GM21360 (cell line): Measurements from ENCODE around the gene KCNMB2.
A peak's percentile ranks its signal among the peaks of the same experiment; 100 is the strongest.
"Not testable (repeated sequence)": the region's sequence is repeated elsewhere in the genome, so short reads cannot be mapped to it uniquely, and the experiment has no call there.

Source experiments
- ATAC-seq: cut with Tn5 transposase; IDR thresholded peaks from one replicate; pipeline ENCODE4 v1.9.1; 2021; ENCODE audit warnings: mild to moderate bottlenecking, moderate library complexity; ENCODE audit not compliant: unreplicated experiment

The KCNMB2 gene

DNA sequence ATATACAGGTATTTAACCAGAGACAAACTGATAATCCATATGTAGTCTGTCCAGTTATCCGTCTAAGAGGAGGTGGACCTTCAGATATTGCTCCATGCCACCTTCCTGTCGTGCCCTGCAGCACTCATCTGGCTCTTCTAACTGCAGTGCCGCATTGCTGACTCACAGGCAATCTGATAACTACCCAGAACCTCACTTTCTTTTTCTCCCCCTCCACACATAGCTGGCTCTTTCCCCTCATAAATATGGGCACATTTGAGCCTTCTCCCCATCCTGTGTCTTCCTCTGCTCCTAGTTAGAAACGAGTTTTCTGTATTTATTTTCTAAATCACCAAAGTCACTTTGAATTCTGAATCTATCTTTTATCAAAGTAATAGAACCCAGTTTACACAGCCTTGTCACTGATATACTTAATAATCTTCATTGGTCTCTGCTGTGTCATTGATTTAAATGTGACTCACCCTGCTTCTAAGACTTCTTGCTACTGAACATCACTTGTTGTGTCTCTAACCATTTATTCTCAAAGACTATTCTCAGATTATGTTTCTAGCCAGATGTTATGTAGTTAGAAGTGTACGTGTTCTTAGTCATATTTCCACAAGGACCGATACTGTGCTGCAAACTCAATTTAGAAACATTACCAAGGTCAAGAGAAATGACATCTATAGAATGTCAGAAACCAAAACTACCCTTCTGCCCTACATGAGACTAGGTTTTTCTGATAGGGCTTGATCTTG lies 17.4 kb upstream of the KCNMB2 start:
- peak; percentile 80 for ATAC-seq

DNA sequence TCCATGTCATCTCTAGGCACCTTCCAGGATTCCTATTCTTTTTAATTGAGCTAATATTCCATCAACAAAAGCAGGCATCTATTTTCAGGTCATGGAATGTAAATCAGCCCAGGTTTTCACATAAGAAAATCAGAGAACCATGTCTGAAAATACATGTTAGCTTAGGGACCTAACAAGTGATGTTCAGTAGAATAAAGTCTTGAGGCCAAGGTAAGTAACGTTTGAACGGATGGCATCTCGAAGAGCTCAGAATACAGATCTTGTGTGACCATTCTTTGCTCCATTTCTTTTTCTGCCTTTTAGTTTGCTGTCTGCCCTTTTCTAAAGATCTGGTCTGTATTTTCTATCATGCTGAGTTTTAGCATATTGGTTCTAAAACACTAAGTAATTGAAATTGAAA lies 16.5 kb upstream of the KCNMB2 start:
- ATAC-seq = no peak

DNA sequence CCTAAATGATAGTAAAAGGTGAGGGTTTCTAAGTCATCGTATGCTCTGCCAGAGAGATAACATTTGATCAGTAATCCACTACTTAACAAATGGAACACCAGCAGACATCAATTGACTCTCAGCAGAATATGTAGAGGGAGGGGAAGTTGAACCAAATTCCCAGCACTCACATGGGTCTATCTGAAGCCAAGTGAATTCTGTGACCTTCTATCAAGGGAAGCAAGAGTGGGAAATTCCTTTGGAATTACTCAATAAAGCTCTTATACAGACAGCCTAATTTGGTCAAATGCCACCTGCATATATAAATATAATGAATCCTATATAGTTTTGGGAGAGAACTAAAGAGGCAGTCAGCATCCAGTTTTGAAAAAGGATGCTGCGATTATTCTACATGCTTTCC lies 15.8 kb upstream of the KCNMB2 start:
- no peak for ATAC-seq

DNA sequence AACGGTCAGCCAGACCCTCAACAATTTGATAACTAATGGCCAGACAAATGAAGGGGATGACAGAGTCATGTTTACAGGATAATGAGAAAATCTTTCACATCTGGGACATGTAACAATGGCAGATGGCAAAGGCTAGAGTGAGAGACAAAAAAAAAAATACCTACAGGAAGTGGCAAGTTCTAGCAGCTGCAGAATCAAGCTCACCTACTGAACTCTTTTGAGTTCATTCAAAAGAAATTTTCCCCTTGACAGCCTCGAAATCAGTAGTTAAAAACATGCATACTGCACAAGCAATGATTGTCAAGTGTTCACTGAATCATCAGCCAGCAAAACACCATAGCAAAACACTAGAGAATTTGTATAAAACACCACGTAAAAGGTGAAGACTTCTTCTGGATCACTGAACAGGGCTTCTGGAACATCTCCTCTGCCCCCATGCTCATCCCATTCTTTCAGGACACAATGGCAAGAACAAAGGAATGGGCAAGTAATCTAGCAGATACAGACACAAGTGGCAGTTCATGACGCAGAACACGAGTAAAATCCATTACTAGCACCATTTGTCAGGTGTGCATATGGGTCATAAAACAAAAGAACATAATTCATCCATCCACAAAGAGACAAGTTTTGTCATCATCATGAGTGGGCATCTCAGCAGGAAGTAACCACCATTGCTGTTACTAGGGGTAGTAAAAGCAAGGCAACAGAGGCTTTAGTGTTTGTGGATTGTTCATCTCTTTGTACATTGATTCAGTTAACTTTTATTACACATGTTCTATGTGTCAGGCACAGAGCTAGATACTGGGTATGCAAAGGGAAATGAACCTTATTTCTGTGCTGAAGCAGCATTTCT lies 13.8 kb upstream of the KCNMB2 start:
- ATAC-seq = no peak

DNA sequence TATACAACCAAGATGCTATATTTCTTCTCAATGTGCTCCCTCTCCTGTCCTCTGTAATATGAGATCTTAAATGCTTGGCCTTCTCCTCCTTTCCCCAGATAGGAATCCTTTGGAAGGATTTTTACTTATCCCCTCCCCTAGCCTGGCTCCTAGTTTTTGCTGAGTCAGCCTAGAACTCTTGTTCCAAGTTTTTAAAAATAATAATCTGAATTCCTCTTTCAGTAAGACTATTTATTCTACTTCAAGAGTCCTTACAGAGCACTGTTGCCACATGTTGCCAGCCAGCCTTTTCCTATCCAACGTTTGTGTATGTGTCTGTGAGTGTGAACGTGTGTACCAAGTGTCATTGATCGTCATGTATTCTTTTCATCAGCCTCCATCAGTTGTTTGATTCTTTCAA lies 11.0 kb upstream of the KCNMB2 start:
- ATAC-seq = no peak

DNA sequence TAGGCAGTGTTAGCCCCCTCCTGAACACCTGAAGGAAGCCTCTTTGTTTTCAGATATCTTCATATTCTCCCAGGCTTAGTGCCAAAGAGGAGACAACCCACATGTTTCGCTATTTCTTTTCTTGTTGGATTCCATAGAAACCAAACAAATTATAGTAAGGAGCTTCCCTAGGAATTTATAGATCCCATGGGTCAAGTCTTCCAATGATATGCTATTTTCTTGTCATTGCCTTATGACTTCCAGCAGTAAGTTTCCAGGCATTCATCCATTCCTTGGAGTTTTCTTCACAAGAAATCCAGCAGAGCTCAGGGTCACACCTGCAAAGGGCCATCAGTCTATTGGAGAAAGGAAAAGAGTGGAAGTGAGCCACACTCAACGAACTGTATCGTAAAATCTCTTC lies 9.9 kb upstream of the KCNMB2 start:
- ATAC-seq = no peak

DNA sequence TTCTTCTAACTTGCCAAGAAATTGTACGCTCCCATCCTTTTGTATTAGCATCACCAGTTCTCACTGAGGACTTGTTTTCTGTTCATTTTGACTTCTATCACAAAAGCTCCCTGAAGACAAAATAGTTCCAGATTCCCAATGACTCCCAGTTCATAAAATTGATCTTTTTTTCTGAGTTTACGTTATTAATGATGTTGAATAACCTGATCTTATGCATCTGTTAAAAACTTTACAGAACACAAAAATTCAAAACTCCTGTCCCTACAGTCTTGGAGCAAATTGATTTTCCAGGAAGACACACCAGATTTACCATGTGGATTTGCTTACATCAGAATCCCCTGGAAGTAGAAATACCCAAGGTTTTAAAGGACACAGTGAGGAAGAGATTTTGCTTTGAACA lies 8.3 kb upstream of the KCNMB2 start:
- no peak for ATAC-seq

DNA sequence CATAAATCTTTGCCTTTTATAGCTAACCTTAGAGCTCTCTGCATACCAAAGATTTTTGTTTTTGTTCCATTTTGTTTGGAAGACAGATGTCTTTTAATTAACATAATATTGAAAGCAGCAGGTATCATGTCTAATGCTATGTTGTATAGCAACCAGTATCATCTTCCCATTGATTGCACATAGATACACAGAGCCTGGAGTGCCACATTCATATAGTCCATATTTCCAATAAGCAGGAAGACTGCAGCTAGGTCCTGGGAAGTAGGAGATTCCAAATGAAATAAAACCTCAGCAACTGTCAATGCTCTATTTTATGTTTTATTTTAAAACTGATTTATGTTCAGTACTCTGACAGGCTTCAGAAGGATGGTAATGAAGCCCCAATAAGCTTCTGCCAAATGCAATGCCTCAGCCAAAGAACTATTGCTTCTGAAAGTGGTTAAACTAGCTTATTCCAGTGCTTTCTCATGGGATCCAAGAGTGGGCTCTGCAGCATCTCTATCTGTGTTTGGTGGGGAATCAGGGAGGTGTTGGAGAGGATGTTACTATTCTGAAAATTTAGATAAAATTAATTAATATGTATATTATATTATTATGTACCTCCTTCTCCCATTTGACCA lies 6.5 kb upstream of the KCNMB2 start:
- ATAC-seq = no peak

DNA sequence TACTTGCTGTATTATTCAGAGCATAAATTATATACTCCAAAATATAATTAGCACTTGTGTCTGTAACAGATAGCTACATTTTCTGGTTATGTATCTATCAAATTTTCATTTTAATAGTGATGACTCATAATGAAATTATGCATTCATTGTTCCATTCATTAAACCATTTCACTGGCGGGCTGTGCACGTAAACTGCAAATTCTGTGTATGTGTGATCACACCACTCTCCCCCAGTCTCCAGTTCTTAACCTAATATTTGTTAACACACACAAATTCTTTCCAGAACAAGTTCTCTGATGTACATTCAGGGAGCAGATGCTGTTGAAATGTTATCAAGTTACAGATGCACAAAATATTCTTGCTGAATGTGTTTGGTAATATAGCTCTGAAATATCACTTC lies 3.8 kb upstream of the KCNMB2 start:
- no peak for ATAC-seq

DNA sequence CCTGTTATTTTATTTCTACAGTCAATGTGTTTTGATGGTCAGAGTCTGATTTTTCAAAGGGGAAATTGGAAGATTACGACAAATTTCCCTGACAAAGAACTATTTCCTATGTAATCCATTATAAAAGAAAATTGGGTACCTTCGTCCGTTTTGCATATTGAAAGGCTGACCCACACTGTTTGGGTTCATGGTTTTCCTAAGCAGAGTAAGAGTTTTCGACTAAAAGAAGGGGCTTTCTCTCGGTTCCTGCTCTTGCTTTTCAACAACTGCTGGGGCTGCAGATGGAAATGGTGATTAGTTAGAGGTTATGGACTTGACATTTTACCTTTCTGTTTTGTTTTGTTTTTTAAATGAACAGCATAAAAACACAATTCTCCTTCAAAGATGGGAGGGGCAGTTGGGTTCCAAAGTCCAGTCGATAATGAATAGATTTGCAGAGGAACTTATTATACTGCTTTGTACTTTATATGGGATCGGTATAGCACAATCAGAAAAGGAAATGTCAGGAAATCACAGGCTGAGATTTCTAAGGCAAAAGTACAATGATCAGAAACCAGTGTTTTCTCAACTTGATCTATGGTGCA lies 978 bp downstream of the KCNMB2 start:
- ATAC-seq = no peak

DNA sequence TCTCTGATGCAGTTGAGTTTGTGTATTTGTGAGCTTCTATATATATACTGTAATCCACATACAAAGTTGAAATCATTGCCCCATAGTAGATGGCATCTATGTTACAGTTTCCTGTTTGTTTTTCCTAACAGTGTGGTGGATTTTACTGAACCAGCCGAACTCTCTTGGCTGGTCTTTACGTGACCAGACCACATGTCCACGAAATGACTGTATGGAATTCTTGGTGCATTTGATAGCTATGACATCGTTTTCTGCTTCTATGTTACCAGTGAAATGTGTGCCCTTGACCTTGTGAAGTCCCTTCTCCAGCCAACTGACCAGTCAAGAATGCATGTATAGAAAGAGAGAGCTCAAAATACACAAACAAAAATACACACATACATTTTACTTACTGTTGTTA lies 1.8 kb downstream of the KCNMB2 start:
- no peak for ATAC-seq

DNA sequence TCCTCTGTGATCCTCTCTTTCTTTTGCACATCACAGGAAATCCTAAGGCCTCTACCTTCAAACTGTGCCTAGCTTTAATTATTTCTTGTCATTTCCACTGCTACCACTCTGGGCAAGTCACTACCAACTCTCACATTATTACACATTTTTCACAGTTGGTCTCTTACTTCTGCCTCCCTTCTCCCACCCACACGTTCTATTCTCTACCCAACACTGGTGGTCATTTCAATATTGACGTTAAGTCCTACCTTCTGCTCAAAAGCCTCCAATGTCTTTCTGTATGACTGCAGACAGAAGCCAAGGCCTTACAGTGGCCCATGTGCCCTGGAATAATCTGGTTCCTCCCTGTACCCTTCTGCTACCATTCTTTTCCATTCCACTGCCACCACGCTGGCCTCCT lies 3.9 kb downstream of the KCNMB2 start:
- ATAC-seq = no peak

DNA sequence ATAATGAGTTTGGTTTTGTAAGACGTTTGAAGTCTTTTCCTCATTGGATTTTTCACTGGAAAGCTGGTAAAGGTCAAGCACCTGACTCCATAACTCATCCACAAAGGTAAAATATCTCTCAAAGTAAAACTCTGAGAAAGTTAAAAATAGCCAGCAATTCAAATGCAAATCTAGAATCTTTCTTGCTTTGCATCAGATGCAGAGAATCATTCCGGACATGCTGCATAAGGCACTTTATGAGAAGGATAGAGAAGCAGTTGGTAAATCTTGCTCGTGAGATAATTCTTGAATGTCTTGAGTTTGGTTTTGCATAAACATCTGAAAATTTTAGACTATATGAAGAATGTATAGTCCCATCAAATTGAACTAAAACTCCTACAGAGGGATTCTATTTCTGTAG lies 9.1 kb downstream of the KCNMB2 start:
- no peak for ATAC-seq

DNA sequence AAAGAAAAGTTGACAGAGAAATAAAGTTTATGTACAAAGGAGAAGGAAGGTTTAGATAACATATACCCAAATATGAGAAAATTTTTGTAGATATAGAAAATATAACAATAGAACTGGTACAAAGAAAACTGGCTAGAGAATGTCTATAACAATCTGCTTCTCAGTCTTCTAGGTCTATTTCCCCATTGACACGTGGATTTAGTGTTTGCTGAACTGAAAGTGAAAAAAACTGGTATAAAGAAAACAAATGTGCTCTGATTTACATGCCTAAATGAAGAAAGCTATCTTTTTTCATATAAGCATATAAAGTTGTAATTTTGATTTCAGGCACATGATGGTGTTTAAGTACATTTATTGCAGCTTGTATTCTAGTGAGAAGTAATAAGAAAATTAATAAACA lies 9.8 kb downstream of the KCNMB2 start:
- ATAC-seq = no peak

DNA sequence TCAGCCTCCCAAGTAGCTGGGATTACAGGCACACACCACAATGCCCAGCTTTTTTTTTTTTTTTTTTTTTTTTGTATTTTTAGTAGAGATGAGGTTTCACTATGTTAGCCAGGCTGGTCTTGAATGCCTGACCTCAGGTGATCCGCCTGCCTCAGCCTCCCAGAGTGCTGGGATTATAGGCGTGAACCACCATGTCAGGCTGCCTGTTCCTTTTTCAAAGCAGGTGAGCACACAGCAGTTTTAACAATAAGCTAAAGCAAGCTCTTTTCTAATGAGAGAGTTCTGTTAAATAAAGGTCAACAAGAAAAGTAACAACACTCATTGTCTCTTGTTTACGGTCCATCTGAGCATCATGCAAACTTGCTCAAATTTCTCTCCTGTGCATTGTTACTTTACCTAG lies 13.2 kb downstream of the KCNMB2 start:
- not testable (repeated sequence) for ATAC-seq

DNA sequence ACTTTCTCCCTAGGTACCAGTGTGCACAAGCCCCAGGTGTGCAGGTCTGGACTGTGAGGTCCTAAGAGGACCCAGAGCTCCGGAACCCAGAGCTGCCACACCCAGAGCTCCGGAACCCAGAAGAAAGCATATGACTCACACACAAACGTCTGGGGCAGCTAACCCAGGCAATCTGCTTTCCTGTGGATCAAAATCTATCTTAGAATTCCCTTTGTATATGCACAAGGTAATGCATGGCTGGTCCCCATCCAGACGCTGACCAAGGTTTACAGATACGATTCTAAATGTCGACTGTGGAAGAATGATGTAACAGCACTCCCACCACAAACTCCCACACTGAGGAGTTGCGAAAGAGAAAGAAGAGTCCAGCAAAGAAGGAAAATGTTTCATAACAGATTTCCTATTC lies 15.7 kb downstream of the KCNMB2 start:
- ATAC-seq = no peak

DNA sequence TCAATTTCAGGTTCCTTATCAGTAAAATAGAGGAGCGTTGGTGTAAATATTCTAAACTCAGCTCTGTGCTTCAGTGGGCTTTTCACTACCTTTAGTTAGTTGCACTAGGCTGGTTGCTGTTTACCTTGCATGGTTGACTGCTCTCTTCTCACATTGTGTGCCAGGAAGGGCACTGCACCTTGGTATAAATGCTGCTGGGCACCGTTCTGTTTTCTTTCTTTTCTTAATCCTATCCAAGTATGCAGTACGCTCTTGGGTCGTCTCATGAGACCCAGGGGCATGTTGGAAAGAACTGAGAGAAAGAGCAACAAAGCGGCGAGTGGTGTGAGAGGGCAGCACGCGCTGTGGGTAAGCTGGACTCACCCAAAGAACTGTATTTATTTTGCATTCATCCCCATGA lies 22.4 kb downstream of the KCNMB2 start:
- no peak for ATAC-seq

DNA sequence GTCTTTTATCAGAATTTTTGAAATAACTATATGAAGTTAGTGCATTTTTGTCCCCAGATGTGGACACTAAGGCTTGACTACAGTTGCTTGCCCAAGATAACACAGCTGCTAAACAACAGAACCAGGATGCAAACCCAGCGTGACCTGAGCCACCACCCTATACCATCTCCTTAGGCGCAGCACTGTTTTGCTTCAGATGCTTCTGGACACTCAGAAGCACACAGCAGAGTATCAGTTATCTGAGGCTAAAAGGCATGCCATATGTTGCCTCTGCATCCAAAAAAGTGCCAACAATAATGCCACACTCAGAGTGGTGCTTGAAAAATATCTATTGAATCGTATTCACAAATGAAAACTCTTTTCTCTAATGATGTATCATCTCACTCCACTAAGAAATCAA lies 24.5 kb downstream of the KCNMB2 start:
- ATAC-seq = no peak

DNA sequence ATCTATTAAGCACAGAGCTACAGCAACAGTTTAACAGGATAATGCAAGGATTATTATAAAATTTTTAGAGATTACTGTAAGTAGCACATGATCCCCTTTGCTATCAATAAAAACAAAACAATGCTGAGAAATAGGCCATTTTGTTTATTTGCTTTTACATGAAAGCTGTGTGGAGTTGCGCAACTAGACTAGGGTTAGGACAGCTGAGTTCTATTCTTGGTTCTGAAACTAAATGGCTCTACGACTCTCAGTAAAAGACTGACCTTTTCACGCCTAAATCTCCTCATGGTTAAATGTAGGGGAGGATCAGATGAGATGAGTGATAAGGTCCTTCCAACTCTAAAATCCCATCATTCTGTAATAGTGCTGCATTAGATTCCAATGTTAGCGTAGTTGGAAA lies 25.0 kb downstream of the KCNMB2 start:
- ATAC-seq = no peak

DNA sequence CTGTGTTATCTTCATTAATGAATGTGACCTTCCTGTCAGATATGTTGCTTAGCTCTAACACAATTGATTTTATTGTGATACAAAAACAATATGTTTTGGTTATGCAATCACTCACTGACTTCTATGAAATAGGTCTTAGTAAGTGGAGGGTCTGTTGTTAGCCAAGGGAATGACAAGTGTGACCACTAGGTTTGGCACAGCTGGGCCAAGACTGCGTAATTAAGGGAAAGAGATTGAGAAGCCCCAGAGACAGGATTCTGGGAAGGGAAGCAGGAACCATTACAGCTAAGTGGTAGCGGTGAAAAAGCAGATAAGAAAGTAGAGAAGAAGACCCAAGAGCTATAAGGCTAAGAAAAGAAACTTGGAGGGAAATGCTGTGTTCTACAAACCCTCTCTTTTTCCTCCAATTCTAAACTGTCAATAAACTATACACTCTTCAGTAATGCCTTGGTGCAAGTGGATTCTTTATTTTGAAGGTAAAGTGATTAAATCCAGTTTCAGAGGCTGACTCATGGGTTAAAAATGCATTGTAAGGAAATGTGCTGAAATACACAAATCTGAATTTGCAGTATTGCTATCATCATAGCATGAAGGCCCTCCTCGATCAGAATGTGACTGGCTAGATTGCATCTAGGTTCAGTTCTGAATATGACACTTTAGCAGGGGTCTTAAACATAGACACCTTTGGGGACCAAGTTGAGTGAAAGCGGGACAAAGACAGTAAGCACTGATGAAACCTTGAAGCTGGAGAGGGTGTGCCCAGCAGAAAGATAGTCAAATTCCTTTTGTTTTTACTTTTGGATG lies 26.1 kb downstream of the KCNMB2 start:
- no peak for ATAC-seq

DNA sequence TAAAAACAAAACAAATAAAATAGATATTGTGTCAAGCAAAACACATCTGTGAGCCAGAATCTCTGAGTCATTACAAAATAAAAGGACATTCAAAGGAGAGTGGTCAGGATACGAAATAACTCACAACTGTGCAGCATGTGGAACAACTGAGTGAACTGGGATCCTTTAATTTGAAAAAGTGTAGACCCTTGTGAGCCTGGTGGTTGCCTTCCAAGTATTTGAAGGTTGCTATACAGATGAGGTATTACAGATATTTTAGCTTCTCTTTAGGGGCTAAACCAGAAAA lies 26.7 kb downstream of the KCNMB2 start:
- no peak for ATAC-seq
